ENCODE data around the gene TOX3.

Gene TOX3

DNA sequence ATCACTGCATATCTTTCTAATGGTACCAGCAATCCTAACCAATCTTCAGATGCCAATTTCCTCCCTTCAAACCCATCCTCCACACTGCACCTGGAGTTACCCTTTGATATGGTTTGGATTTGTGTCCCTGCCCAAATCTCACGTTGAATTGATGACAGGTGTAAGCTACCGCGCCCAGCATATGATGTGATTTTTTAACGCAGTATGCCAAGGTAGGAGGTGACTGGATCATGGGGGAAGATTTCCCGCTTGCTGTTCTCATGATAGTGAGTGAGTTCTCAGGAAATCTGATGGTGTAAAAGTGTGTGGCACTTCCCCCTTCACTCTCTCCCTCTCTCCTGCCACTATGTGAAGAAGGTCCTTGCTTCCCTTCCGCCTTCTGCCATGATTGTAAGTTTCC lies 57.0 kb downstream of the TOX3 start:
- DNase-seq = no peak

DNA sequence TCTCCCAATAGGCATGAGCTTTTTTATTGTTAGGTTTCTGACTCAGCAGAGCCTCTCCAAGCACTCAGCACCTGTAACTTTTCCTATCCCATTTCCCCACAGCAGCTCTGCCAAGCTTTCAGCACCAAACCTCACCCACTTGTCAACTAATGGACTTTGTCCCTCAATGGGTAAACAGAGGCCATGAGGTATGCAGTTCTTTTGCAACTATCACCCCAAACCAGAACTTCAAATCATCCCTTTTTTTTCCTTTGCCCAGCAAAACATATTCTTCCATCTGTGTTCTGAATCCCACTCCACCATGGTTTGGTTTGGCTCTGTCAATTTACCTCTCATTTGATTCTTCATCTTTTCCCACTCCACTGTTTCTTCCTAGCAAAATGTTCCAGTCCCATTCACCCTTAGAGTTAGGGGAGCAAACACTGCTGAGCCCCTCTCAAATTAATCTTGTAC lies 58.1 kb downstream of the TOX3 start:
- DNase-seq = no peak

DNA sequence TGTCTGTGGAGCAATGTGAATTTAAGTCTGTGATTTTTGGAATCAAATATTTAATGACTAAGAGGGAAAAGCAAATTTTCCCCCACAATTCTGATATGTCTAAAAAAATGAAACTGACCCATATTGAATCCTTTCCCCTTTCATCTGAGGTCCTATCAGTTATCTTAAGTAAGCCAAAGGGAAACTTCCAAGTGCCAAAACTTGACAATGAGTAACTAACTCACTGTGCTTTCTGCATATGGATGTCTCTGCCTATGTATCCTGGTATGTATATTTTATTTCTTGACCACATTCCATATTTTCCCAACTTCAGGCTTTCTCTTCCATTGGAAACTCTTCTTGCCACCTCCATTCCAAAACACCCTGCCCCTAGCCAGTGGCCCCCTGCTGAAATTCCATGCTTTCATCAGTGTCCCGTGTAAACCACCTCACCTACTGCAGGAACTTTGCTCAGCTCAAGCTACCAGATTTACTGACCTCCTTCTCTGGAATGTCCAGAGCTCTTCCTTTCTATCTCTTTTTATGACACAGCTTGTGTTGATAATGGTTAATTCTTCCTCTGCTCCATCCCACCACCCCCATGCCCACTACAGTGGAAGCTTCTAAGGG lies 59.0 kb downstream of the TOX3 start:
- no peak for DNase-seq

DNA sequence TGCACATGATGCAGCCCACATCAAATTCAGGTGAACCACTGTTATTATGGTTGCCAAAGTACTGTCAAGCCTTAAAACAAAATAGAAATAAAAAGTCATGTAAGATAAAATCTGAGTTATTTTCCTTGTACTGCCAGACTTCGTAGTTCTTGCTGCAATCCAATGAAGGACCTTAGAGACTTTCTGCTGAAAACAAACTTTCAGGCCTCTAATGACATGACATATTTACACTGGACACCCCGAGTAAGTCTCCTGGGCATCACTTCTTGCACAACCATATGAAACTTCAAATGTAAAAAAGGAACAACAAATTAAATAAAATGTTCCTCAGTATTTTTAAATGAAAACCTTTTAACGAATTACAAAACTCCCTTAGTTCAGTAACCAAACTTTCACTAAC lies 66.7 kb downstream of the TOX3 start:
- DNase-seq = no peak

DNA sequence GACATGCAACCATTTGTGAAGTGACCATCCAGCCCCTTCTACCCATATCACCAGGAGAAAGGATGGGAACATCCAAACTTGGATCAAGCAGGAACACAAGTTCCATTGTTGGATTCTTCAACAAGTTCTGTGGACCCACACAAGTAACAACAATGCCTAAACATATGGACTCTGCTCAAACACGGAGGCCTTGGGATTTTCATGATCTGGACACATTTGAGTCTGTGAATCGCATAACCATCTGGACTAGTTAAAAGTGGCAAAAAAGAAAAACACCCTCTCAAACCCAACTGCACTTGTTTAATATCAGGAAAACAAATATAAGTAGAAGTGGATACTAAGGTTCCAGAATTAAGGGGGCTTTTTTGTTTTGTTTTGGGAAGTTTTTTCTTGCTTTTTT lies 70.8 kb downstream of the TOX3 start:
- DNase-seq = no peak

DNA sequence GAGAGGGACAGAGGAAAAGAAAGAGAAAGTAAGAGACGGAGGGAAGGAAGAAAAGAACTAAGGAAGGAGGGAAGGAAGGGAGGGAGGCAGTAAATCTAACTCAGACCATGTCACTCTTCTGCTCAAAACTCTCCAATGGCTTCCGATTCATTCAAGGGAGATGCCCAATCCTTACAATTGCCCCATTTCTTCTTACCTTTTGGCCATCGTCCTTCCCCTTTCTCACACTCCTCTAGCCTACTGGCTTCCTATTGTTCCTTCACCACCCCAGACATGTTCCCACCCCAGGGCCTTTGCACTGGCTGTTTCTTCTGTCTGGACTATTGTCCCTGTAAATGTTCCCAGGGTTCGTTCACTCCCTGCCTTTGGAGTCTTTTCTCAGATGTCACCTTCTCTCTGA lies 72.3 kb downstream of the TOX3 start:
- DNase-seq = no peak

DNA sequence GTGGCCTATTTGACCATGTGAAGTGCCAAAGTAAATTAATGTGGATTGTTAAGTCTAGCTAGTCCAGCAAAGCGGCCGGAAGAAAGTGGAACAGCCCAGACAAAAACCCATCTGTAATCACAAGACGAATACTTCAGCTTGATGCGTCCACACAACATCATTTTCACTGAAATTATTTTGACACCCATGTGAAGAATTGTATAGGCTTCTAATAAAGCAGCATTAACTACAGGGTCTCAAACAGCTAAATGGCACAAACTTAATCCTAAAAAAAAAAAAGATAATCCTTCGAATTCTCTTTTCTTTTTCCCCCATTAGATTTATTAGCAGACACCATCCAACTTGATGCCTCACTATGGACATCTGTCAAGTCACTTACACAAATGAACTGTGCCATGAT lies 73.8 kb downstream of the TOX3 start:
- no peak for DNase-seq

DNA sequence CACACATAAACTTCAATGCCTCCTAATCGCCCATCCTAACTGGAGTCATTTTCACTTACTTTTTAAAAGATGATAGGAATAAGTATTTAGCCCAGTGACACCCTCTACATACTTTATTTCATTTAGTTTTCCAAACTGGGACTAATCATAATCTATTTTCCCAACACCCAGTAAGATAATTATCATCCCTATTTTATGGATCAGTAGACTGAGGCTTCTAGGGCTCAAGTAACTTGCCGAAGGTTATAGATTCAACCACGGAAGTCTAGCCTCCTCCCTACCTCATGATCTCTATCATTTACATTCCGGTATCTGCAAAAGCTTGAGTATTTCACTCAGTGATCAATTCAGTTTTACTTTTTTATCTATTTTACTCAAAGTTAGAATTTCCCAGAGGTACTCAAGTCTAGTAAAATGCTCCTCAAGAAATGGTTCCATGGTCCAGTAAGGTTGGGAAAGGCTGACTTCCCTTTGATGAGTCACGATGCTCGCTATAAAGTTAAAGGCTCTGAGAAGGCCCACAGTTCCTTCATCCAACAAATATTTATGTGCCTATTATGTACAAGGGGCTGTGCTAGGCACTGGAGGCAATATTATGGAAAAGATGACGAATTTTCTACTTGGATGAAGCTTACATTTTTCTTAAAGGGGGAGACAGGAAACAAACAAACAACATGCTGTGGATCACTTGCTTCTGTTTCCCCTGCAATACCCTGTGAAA lies 75.1 kb downstream of the TOX3 start:
- no peak for DNase-seq

DNA sequence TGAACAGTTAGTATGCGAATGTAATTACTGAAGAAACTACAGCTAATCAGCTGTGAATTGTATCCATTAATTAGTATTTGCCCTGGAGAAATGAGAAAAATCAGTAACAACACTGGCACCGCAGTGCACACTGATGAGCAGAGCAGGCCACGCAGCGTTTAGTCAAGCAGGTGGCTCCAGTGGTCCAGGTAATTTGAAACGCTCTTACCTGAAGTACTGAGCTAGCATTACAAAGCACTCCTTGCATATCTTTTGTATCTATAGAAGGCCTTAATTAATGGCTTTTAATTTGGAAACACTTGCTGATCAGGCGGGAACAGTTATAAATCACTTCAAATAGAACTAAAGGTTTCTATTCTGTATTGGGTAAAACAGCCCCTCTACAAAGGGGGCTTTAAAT lies 76.4 kb downstream of the TOX3 start:
- DNase-seq = no peak

DNA sequence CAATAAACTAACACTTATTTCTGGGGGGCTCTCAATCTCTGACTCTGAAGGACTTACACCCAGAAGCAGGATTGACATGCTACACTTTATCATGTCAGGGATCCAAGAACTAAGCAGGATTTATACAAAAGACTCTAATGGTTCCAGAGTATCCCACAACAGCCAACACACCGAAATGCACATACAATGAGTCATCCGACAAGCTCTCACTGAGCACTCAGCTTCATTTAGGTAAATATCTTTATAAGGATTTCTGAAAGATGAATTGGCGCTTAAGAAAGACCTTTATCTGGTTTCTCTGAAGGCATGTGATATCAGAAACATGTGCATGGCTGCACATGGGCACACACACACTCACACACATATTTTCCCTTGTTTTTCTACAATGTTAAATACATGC lies 77.2 kb downstream of the TOX3 start:
- DNase-seq = no peak

DNA sequence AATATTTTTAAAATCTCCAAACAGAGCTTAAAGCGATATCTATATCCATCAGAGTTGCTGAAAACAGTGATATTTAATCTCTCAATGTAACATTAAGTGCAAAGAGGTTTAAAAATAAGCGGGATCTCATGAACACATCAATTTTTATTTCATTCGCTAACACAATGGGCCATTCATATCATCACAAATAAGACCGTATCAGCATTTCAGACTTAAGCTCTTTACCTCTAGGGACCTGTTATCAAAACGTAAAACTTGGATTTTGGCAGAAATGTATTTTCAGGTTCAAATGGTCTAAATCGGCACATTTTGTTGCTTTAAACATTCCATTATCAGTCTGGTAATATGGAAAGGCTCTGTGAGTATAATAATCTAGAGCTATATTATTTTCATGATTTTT lies 77.9 kb downstream of the TOX3 start:
- DNase-seq = no peak

DNA sequence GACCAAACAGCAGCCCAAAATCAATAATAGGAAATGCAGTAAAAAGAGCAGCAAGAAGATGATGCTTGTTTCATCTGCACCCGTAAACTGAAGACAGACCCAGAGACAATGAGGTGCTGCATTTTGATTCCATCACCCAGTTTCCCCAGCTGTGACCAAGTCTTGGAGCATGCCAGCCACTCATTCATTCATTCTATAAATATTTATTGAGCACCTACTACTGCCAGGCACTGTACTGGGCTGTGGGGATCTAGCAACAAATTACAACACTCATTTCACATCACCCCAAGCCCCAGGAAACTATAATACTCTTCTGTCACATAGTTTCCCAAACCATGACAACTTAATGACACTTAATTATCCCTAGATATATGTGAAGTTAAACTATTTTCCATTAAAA lies 79.2 kb downstream of the TOX3 start:
- DNase-seq = no peak

DNA sequence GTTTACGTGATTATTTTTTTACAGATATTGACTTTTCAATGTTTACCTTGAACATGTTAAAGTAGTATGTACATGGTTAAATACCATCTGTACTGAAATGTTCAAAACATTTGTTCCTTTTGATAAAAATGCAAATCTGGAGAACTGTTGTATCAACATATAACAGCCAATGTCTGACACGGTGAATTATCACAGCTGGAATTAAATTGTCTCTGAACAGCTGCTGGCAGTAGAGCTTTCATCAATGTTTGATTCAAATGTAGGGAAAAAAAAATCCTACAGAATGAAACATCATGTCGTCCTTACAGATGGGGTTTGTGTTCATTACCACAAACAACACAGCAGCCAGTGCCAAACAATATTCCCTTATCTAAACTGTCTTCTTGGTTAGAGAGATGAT lies 79.9 kb downstream of the TOX3 start:
- DNase-seq = no peak

DNA sequence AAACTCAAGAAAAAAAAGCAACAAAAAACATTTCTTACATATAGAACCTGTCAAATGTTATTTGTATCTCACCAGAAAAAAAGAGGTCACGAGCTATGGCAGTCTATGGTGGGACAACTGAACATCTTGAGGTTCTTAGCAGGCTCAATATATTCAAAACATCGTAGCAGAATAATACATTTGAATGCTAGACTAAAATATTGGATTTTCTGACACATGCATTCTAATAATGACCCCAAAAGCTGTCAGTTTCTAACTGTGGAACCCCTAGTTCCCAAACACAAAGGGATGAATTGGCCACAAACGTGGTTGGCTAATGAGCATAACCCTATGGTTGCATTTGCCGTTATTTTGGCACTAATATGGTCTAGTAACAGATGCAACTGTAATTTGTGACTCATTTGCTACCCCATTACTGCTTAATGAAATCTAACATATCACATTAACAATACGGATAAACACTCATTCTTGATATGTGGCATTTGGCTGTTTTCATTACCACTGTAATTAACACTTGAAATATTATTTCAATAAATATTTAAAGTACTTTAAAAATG lies 81.2 kb downstream of the TOX3 start:
- no peak for DNase-seq

DNA sequence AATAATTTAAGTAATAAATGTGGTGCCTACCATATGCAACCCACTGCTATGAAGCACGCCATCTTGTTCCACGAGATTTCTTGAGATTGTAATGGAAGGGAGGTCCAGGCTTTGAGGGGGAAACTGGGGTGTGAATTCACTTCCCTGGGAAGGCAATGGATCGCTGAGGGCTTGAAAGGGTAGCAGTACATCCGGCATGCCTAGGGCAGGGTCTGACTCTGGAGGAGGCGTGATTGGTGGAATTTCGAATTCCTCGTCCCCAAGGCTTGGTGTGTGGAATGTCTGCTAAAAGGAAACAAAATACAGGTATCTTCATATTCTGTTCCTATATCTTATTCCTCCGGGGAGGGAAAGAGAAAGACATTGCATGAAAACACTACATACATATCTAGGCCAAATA lies 83.0 kb downstream of the TOX3 start:
- DNase-seq = no peak

DNA sequence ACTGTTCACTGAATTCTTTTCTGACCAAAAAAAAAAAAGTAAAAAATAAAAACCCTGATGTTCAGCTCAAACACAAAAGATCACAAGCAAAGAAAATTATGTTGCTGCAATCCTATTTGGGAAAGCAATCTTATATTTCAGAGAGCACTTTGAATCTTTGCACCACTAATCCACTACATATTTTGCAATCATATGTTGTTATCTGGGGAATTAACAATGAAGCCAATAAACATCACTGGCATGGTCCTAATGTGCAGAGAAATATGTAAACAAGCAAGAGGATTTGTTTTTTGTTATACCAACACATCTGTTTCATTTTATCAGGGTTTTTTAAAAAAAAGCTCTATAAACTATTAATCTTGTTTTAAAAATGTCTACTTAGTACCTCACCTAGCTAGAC lies 84.1 kb downstream of the TOX3 start:
- DNase-seq = no peak

DNA sequence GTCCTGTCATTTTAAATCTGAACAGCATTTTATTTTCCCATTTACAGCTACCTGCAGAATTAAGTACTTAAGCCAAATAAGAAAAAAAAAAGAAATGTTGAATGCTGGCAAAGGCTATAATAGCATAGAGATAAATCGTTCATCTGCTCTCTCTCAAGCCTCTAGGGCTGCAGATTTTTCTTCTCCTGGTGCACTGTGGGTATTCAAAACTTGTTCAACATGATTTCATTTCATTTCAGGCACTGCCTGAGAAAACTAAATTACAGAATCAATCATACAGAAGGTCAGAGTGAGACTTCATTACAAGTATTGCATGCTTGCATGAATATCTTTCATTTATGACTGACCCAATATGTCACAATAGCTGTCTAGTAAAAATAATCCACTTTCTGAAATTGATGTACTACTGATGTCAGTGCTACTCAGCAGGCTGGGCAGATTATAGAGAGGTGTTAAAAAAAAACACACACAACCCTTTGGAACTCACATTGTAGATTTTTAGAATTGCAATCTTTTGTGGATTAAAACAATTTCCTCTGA lies 86.2 kb downstream of the TOX3 start:
- no peak for DNase-seq

DNA sequence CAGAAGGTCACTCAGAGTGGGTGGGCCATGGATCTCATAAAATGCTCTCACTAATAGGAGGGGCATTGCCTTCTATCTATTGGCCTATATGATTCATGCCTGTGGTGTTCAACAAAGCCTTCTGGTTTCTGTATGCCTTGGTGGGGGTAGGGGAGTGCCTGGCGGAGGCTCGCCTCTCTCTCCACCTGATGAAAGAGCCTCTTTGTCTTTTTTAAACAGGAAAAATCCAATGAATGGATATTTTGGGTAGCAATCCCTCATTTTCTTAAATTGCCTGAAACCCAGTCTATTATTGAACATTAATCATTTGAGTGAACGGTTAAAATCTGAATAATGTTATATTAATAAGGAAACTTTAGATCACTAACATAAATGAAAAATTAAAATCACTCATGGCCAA lies 90.6 kb downstream of the TOX3 start:
- no peak for DNase-seq

DNA sequence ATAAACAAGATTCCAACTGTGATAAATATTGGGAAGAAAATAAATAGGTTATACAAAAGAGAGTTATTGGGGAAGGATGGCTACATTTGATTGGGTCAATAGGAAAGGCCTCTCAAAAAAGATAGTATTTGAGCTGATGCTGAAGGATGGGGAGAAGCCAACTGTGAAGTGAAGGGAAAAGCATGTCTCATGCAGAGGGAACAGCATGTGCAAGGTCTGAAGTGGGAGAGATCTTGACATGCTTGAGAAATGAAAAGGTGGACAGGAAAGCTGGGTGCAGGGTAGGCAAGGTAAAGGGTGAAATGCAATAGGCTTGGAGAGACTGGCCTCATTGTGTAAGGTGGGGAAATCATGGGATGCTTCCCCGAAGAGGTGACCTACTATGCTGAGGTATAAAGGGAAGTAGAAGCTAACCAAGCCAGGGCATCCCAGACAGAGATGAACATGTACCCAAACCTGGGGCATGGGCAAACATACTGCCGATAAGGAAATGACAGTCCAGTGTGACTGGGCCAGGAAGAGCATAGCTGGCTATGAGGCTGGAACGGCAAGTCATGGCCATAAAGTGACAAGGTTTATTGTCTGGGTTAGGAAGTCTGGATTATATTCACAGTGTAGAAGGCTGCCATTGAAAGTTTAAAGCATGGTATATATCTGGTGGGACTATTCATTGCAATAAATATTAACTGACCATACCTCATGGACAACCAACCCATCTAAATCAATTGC lies 91.2 kb downstream of the TOX3 start:
- no peak for DNase-seq

DNA sequence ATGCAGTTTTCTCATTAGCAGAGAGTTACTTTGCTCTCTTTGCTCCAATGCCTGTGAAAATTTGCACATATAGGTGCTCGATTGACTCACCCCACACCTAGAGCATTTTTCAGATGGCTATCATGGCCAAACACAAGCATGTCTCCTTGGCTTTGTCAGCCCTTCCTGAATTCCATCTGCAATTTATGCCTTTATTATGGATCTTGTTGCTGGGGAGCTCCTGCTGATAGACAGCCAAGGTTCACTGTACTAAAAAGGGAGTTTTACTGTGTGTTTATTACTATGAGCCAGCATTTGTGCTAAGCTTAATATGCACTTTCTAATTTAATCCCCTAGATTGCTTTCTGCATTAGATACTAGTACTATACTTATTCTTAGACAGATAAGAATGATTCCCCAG lies 93.3 kb downstream of the TOX3 start:
- DNase-seq = no peak

DNA sequence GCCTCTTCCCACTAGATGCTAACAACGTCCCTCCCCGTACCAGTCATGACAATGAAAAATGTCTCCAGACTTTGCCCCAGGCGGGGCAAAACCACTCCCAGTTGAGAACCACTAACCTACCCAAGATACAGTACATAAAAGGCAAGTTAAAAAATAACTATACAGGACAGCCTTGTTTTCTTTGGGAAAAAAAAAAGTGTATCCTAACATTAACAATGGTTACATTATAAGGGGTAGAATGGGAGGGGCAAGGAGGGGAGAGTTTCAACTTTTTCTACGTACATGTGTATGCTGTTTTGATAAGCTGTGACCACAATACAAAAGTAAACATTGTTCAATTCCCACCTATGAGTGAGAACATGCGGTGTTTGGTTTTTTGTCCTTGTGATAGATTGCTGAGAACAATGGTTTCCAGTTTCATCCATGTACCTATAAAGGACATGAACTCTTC lies 94.9 kb downstream of the TOX3 start:
- DNase-seq = no peak

DNA sequence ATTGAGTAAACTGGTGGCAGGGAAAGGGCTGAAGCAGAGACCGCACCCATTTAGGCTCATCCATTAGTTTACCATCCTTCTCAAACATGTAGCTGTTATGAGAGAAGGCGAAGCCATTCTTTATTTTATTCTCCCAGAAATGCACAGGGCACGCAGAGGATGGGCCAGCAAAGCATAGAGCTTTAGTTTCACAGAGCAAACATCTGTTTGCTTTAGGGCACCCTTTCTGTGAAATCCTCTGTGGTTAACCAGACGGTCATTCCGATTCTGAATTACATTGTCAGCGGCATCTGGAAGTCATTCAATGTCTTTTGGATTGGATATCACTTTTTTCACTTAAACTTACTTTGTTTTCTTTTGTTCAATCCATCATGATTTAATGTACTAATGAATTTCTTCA lies 96.0 kb downstream of the TOX3 start:
- no peak for DNase-seq

DNA sequence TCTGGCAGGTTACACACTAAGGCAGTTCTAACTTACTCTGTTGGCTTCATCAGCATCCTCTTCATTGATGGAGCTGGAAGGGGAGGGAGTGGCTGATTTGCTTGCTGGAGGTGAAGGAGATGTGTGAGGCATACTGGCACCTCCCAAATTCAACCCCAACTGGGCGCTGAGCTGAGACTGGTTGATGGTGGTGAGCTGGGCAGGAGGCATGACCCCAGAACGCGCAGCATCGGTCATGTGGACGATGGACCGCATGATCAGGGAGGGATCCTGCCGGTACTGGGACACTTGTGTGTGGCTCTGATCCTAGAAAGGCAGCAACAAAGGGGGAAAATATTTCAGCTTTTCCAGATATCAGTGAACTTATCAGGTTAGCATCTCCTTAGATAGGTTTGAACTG lies 96.7 kb downstream of the TOX3 start:
- no peak for DNase-seq

DNA sequence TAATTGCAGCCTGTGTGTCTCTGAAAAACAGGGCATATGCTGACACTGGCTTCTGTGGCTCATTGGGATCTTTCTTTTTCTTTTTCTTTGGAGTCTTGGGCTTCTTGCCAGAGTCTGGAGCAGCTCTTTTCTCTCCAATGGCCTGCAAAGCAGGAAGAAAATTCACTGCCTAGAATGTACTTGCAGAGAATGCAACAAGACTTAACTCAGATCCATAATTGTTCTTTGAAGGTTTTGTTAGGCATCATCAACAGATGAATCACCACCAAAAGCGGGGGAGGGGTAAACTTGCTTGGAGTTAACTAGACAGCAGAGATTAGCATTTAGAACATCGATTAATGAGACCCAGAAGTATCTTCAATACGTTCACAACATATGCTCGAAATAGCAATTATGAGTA lies 100.9 kb downstream of the TOX3 start:
- no peak for DNase-seq

All from activated T-cell treated with anti-CD3 and anti-CD28 coated beads, Interleukin-2, amount 50 U/mL, for 48 hours (primary cell).